Measurements from ENCODE around the gene BRICD5. TPM values are rescaled to one million over a fixed set of nuclear protein-coding genes. Genes with fewer than 3 reads are reported as not detected.
A peak's percentile ranks its signal among the peaks of the same experiment; 100 is the strongest.
"Not testable (repeated sequence)": the region's sequence is repeated elsewhere in the genome, so short reads cannot be mapped to it uniquely, and the experiment has no call there.

Gene BRICD5
- total and polyA plus RNA-seq, 3 donors from 2014 or later, result 25.1 to 66.5 (median 37.8) TPM

- WGBS, 2 donors, result 0 to 4% methylated on average over 4 to 16 of the region's 16 CpGs
Observed at GRCh38 chr16:2205967-2206313, 4.7 kb downstream of the BRICD5 start.

GRCh38 chr16:2205104-2205966 is 5.3 kb downstream of the BRICD5 start, which contains the start of gene MLST8:
Gene MLST8 (plus strand): TSS chr16:2205454. CDS start chr16:2206086, 632 bp downstream.
- Histone ChIP-seq H3K9me3 (no peaks in the 10 kb centered on the region), H3K27ac (peak within 1 kb of the TSS; percentile 97 to 98), H3K27me3 (no peaks in the 10 kb centered on the region), H3K4me3 (peak within 1 kb of the TSS; percentile 82 to 85), H3K4me1 (peaks cover 27% of the 10 kb centered on the region), H3K36me3 (ENCODE audit: low read depth, missing control alignments) (no peaks in the 10 kb centered on the region)
- no peak for TF ChIP-seq POLR2A (IDR thresholded peaks at IDR 0.05)
- peak in 1 of 3 experiments; percentile 7 for TF ChIP-seq CTCF (IDR thresholded peaks at IDR 0.05)
- peak; percentile 90 for DNase-seq
- intact Hi-C loops (cut with DNase I; ENCODE audit: low total_unique reads), result no loop called here
- 0 to 1% methylated on average over 35 to 61 of the region's 93 CpGs for WGBS, 2 donors

More at GRCh38 chr16:2205967-2206313, 4.7 kb downstream of the BRICD5 start:
- peak overlapping the region; percentile 82 to 85 for H3K4me3 ChIP-seq
- no peaks in the 10 kb centered on the region for H3K27me3 ChIP-seq
- peak overlapping the region; percentile 97 to 98 for H3K27ac ChIP-seq
- peaks cover 33% of the 10 kb centered on the region for H3K4me1 ChIP-seq
- intact Hi-C loops (cut with DNase I; ENCODE audit: low total_unique reads), result no loop called here
- TF ChIP-seq CTCF (IDR thresholded peaks at IDR 0.05) (no peak), POLR2A (IDR thresholded peaks at IDR 0.05) (no peak)
- H3K36me3 ChIP-seq (ENCODE audit: low read depth, missing control alignments), result no peaks in the 10 kb centered on the region
- DNase-seq, result no peak
- no peaks in the 10 kb centered on the region for H3K9me3 ChIP-seq

- H3K9me3 ChIP-seq, result no peaks in the 10 kb centered on the region
- H3K4me3 ChIP-seq, result peak overlapping the region; percentile 82 to 85
- peak; percentile 42 for DNase-seq
- peak overlapping the region; percentile 97 to 98 for H3K27ac ChIP-seq
- TF ChIP-seq POLR2A (IDR thresholded peaks at IDR 0.05) (no peak), CTCF (IDR thresholded peaks at IDR 0.05) (no peak)
- H3K36me3 ChIP-seq (ENCODE audit: low read depth, missing control alignments), result no peaks in the 10 kb centered on the region
- intact Hi-C loops (cut with DNase I; ENCODE audit: low total_unique reads), result no loop called here
- H3K27me3 ChIP-seq, result no peaks in the 10 kb centered on the region
- WGBS, 2 donors, result 34 to 43% methylated on average over 13 of the region's 13 CpGs
- H3K4me1 ChIP-seq, result peaks cover 19% of the 10 kb centered on the region
Observed at GRCh38 chr16:2204416-2205103, 6.1 kb downstream of the BRICD5 start.

GRCh38 chr16:2203119-2203688 is 7.5 kb downstream of the BRICD5 start:
- H3K9me3 ChIP-seq; intact Hi-C loops (cut with DNase I; ENCODE audit: low total_unique reads); H3K27me3 ChIP-seq; H3K4me3 ChIP-seq; H3K36me3 ChIP-seq (ENCODE audit: low read depth, missing control alignments); H3K27ac ChIP-seq; DNase-seq: not testable (repeated sequence)
- H3K4me1 ChIP-seq, result peaks cover 18% of the 10 kb centered on the region
- WGBS, 2 donors, result 95 to 96% methylated on average over 8 of the region's 8 CpGs

GRCh38 chr16:2200313-2200712 is 10.3 kb downstream of the BRICD5 start:
- no peaks in the 10 kb centered on the region for H3K9me3 ChIP-seq
- TF ChIP-seq POLR2A (IDR thresholded peaks at IDR 0.05) (no peak), CTCF (IDR thresholded peaks at IDR 0.05) (no peak)

More at GRCh38 chr16:2200313-2200712, 10.3 kb downstream of the BRICD5 start:
- intact Hi-C loops (cut with DNase I; ENCODE audit: low total_unique reads), result no loop called here
- WGBS, 2 donors, result 92 to 93% methylated on average over 6 of the region's 6 CpGs
- Histone ChIP-seq H3K27ac (no peak overlapping the region), H3K27me3 (no peaks in the 10 kb centered on the region), H3K36me3 (ENCODE audit: low read depth, missing control alignments) (no peaks in the 10 kb centered on the region), H3K4me1 (peaks cover 13% of the 10 kb centered on the region), H3K4me3 (no peak overlapping the region)
- DNase-seq, result no peak

All from testis (tissue), 3 donors.